Superior temporal gyrus (tissue), 1 donor: ENCODE data around the gene GRIA4.
A peak's percentile ranks its signal among the peaks of the same experiment; 100 is the strongest.
"Not testable (repeated sequence)": the region's sequence is repeated elsewhere in the genome, so short reads cannot be mapped to it uniquely, and the experiment has no call there.

Experiments used
- DNase-seq: peaks from one replicate; pipeline ENCODE4 v3.0.0-alpha.2; 2016; ENCODE audit errors: extremely low spot score

Gene GRIA4

GRCh38 chr11:105719073-105719822 lies 109.4 kb downstream of the GRIA4 start:
- DNase-seq: no peak

GRCh38 chr11:105720096-105720495 lies 110.2 kb downstream of the GRIA4 start:
- no peak for DNase-seq

- no peak for DNase-seq
Observed at GRCh38 chr11:105723269-105723668, 113.4 kb downstream of the GRIA4 start.

GRCh38 chr11:105732611-105733010 lies 122.7 kb downstream of the GRIA4 start:
- DNase-seq: no peak

- DNase-seq: no peak
Observed at GRCh38 chr11:105734426-105734825, 124.6 kb downstream of the GRIA4 start.

- no peak for DNase-seq
Observed at GRCh38 chr11:105738251-105738650, 128.4 kb downstream of the GRIA4 start.

GRCh38 chr11:105738986-105739795 lies 129.3 kb downstream of the GRIA4 start:
- no peak for DNase-seq

GRCh38 chr11:105740164-105740903 lies 130.5 kb downstream of the GRIA4 start:
- DNase-seq: no peak

- DNase-seq: no peak
Observed at GRCh38 chr11:105741488-105742020, 131.7 kb downstream of the GRIA4 start.

- no peak for DNase-seq
Observed at GRCh38 chr11:105754260-105754659, 144.4 kb downstream of the GRIA4 start.

- DNase-seq: no peak
Observed at GRCh38 chr11:105754716-105755115, 144.8 kb downstream of the GRIA4 start.

- no peak for DNase-seq
Observed at GRCh38 chr11:105757107-105757506, 147.2 kb downstream of the GRIA4 start.

GRCh38 chr11:105763594-105763993 lies 153.7 kb downstream of the GRIA4 start:
- DNase-seq: peak; percentile 38

- DNase-seq: no peak
Observed at GRCh38 chr11:105767931-105768330, 158.1 kb downstream of the GRIA4 start.

GRCh38 chr11:105769627-105770026 lies 159.8 kb downstream of the GRIA4 start:
- no peak for DNase-seq

GRCh38 chr11:105773452-105773851 lies 163.6 kb downstream of the GRIA4 start:
- not testable (repeated sequence) for DNase-seq

GRCh38 chr11:105774899-105775298 lies 165.0 kb downstream of the GRIA4 start:
- no peak for DNase-seq

GRCh38 chr11:105780781-105781525 lies 171.1 kb downstream of the GRIA4 start:
- peak; percentile 63 for DNase-seq

- DNase-seq: no peak
Observed at GRCh38 chr11:105781807-105782206, 171.9 kb downstream of the GRIA4 start.

GRCh38 chr11:105783216-105783615 lies 173.3 kb downstream of the GRIA4 start:
- DNase-seq: peak; percentile 78

- DNase-seq: not testable (repeated sequence)
Observed at GRCh38 chr11:105785850-105786249, 176.0 kb downstream of the GRIA4 start.
